ENCODE data around the gene DLK2. TPM values are rescaled to one million over a fixed set of nuclear protein-coding genes. Genes with fewer than 3 reads are reported as not detected.
"Not testable (repeated sequence)": the region's sequence is repeated elsewhere in the genome, so short reads cannot be mapped to it uniquely, and the experiment has no call there.

DLK2 gene
- total RNA-seq, 3 donors from 2014 or later: 3.6 to 8.9 TPM; not detected in 1

DNA sequence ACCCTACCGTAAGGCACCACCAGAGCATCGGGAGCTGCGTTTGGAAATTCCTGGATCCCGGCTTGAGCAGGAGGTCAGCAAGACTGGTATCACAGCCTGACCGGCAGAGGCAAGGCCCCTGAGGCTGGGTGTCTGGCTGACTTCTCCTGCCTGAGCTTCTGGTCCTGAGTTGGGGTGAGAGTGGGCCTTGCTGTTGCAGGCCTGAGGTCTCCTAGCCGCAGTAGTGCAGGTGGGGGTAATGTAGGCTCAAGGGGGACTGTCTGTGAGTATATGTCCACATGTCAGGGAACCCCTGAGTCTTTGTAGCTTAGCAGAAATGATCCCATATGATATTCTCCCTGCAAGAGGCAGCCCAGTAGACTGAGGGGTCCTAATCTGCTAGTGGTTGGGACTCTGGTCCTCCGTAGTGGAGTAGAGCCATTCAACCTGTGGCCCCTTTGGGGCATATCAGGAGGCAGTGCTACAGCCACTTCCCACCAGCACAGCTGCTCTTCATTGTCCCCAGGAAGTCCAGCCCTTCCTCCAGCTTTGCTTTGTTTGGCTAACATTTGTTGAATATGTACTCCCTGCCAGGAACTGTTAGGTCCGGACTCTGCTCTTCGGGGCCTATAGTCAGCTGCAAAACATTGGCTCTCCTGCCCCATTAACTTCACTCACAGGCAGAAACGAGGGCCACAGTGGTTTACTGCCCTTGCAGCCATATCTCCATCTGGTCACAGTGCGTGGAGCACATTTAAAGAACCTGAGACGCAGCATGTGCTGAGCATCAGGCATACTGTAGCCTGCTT, 43.9 kb upstream of the DLK2 start:
- Histone ChIP-seq H3K4me1 (peaks cover 0 to 5% of the 10 kb centered on the region in 2 donors), H3K4me3 (no peak overlapping the region), H3K27me3 (no peaks in the 10 kb centered on the region), H3K27ac (peak overlapping the region in 1 of 2 donors; percentile 50), H3K36me3 (peaks cover 4% of the 10 kb centered on the region), H3K9me3 (no peaks in the 10 kb centered on the region)
- DNase-seq (ENCODE audit: low spot score in 2 of 2): no peak
- intact Hi-C loops (cut with DNase I; ENCODE audit: low total_unique reads): no loop called here
- TF ChIP-seq, protein P1, sequence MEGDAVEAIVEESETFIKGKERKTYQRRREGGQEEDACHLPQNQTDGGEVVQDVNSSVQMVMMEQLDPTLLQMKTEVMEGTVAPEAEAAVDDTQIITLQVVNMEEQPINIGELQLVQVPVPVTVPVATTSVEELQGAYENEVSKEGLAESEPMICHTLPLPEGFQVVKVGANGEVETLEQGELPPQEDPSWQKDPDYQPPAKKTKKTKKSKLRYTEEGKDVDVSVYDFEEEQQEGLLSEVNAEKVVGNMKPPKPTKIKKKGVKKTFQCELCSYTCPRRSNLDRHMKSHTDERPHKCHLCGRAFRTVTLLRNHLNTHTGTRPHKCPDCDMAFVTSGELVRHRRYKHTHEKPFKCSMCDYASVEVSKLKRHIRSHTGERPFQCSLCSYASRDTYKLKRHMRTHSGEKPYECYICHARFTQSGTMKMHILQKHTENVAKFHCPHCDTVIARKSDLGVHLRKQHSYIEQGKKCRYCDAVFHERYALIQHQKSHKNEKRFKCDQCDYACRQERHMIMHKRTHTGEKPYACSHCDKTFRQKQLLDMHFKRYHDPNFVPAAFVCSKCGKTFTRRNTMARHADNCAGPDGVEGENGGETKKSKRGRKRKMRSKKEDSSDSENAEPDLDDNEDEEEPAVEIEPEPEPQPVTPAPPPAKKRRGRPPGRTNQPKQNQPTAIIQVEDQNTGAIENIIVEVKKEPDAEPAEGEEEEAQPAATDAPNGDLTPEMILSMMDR (IDR thresholded peaks at IDR 0.05): no peak
- TF ChIP-seq POLR2A (IDR thresholded peaks at IDR 0.05) (no peak), POLR2AphosphoS5 (IDR thresholded peaks at IDR 0.05) (no peak)

DNA sequence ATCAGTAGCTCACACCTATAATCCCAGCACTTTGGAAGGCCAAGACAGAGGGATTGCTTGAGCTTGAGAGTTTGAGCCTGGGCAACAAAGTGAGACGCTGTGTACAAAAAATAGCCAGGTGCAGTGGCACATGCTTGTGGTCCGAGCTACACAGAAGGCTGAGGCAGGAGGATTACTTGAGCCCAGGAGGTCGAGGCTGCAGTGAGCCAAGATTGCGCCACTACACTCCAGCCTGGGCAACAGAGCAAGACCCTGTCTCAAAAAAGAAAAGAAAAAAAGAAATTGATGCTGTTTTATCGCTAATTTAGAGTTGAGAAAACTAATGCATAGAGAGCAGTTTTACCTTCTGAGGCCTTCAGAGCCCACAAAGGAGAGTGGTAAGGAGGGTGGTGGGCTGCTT, 42.9 kb upstream of the DLK2 start:
- peak overlapping the region in 1 of 2 donors; percentile 58 for H3K27ac ChIP-seq
- H3K4me3 ChIP-seq; DNase-seq (ENCODE audit: low spot score in 2 of 2); intact Hi-C loops (cut with DNase I; ENCODE audit: low total_unique reads); H3K4me1 ChIP-seq; H3K36me3 ChIP-seq; H3K9me3 ChIP-seq; H3K27me3 ChIP-seq: not testable (repeated sequence)

DNA sequence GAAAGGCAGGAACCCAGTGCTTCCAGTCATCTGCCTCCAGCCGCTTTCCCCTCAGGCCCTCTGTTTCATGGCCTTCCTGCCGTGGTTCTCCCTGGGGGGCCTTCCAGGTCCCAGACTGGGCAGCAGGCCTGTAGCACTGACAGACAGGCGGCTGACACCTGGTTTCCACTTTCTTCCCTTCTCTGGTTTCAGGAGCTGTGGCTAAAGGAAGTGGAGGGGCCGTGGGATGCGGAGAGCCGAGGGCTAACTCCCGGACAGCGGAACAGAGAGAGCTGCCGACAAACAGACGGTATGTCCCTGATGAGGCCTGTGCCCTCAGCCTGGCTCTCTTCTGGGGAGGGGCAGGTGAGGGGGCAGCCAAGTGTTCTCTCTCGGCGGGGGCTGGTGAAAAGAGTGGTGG, 42.3 kb upstream of the DLK2 start:
- TF ChIP-seq, protein P1 (IDR thresholded peaks at IDR 0.05): no peak
- TF ChIP-seq POLR2AphosphoS5 (IDR thresholded peaks at IDR 0.05) (no peak), POLR2A (IDR thresholded peaks at IDR 0.05) (no peak)
- Histone ChIP-seq H3K9me3 (no peaks in the 10 kb centered on the region), H3K4me1 (peaks cover 0 to 5% of the 10 kb centered on the region in 2 donors), H3K27me3 (no peaks in the 10 kb centered on the region), H3K4me3 (no peak overlapping the region), H3K36me3 (peaks cover 4% of the 10 kb centered on the region), H3K27ac (peak overlapping the region; percentile 58 to 68)
- no peak for DNase-seq (ENCODE audit: low spot score in 2 of 2)
- intact Hi-C loops (cut with DNase I; ENCODE audit: low total_unique reads): no loop called here

DNA sequence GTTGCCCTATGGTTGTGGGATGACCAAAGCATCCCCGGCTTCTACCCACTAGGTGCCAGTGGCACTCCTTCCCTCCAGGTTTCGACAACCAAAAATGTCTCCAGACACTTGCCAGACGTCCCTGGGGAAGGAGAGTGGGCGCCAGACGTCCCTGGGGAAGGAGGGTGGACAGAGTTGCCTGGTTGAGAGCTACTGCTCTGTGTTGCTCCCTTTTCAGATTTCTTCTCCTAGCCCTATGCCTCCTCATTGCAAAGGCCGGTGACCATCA, 41.7 kb upstream of the DLK2 start:
- TF ChIP-seq, protein P1 (IDR thresholded peaks at IDR 0.05): no peak
- intact Hi-C loops (cut with DNase I; ENCODE audit: low total_unique reads): no loop called here
- H3K27ac ChIP-seq: peak overlapping the region; percentile 68 to 80
- DNase-seq (ENCODE audit: low spot score in 2 of 2): no peak
- H3K27me3 ChIP-seq: no peaks in the 10 kb centered on the region
- no peaks in the 10 kb centered on the region for H3K36me3 ChIP-seq
- H3K4me1 ChIP-seq: peaks cover 4 to 11% of the 10 kb centered on the region in 2 donors
- H3K4me3 ChIP-seq: peak overlapping the region in 1 of 3 donors; percentile 39
- no peaks in the 10 kb centered on the region for H3K9me3 ChIP-seq

DNA sequence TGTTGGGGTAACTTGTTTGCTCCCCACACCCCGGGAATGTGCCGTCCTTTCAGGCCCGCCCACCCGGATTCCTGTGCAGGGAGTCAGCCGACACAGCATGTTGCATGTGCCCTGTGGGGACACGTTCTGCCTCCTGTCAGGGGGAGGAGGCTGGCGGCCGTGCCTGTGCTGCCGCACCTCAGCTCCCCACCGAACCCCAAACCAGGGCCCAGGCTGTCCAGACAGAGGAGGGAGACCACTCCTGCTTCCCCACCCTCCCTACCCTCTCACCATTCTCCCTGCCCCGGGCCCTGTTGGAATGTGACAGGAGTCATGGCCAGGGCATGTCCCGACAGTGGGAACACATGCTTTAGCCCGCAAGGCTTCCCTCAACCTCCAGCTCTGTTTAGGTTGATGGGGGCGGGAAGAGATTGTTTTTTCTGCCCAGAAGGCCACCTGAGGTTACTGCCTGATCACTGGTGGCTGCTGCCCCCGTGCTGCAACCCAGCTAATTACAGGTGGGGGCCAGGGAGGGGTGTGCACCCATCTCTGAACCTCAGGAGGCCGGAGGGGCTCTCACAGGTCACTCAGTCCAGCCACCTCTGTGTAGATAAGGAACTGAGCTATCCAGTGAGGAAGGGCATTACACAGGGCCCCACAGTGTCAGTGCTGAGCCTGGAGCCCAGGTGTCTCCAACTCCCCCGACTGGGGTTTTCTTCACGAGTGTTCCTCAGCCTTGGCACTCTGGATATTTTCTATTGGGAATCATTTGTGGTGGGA, 41.2 kb upstream of the DLK2 start:
- Histone ChIP-seq H3K4me3 (peak overlapping the region in 1 of 3 donors; percentile 39), H3K27me3 (no peaks in the 10 kb centered on the region), H3K9me3 (no peaks in the 10 kb centered on the region), H3K4me1 (peaks cover 6 to 15% of the 10 kb centered on the region in 2 donors), H3K27ac (peak overlapping the region; percentile 68 to 80), H3K36me3 (no peaks in the 10 kb centered on the region)
- DNase-seq (ENCODE audit: low spot score in 2 of 2): peak in 1 of 2 donors; percentile 90
- intact Hi-C loops (cut with DNase I; ENCODE audit: low total_unique reads): no loop called here
- TF ChIP-seq POLR2A (IDR thresholded peaks at IDR 0.05) (no peak), POLR2AphosphoS5 (IDR thresholded peaks at IDR 0.05) (peak in 1 of 3 donors; percentile 7)
- TF ChIP-seq, protein P1 (IDR thresholded peaks at IDR 0.05): peak; percentile 27 to 67 (median 39)
